Activated CD4-positive, alpha-beta T cell treated with anti-CD3 and anti-CD28 coated beads for 48 hours (primary cell): Measurements from ENCODE around the gene FOXD4L6.
"Not testable (repeated sequence)": the region's sequence is repeated elsewhere in the genome, so short reads cannot be mapped to it uniquely, and the experiment has no call there.

ENCODE experiments used
- DNase-seq: peaks from one replicate; pipeline ENCODE4 v3.0.0-alpha.2; 2020

The FOXD4L6 gene

DNA sequence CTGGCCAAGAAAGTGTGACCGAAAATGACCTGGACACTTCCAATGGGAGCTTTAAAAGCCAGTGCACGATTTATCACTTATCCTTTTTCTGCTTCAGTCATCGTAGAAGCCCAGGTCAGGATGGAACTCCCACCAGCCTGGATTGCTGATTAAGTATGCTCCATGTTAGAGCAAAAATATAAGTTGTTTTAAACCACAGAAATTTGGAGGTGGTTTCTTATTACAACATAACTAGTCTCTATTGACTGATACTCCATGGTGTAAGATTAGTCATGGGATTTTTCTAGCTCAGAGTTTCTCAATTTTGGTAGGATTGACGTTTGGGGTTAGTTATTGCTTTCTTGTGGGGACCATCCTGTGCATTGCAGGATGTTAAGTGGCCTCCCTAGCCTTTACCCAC lies 29.7 kb downstream of the FOXD4L6 start:
- not testable (repeated sequence) for DNase-seq

GRCh38 chr9:41095060-41095459 lies 33.4 kb downstream of the FOXD4L6 start:
- not testable (repeated sequence) for DNase-seq

DNA sequence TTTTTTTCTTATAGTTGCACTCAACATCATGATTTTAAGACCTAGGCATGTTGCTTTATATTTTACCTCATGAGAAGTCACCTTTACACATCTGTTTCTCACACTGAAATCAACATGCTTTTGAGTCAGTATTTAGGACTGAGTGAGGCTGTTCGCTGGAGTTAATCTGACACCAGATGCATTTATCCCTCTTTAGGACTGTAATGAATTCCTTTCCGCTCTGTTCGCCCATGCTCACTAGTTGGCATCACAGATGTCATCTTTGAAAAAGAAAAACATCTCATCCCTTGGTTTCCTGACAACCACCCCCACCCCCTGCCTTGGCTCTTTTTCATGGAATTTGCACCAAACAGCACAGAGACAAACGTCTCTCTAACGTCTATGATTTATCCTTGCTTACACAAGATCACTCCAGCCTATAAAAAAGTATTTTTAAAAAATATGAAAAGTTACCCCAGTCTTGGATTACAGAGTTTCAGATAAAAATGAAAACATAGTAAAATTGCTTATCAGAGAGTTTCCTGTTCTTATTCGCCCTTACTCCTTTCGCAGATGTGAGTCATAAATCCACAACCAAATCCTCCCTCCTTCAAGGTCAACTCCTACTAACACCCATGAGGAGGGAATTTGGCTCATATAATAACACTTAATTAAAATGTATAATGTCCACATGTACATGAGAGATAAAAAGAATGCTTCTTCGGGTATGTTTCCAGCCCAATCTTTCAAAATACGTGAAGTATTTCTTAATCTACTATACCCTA lies 34.3 kb downstream of the FOXD4L6 start:
- DNase-seq: not testable (repeated sequence)

- not testable (repeated sequence) for DNase-seq
Observed at GRCh38 chr9:41090922-41091321, 37.6 kb downstream of the FOXD4L6 start.

DNA sequence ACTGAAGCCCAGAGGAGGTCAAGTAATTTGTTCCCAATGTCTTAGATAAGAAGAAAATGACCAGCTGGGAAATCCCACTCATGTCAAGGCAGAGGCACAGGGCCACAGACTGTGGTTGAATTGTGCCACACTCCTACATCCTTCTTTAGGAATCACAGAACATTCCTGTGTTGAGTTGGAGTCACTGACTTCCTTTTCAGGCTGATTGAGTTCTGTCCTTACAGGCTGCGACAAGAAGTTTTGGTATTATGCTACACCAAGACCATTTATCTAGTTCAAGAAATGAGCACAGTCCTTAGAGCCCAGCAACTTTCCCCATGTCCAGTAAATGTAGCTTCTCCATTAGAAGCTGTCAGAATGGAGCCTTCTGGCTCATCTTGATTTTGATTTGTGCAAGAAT lies 38.1 kb downstream of the FOXD4L6 start:
- not testable (repeated sequence) for DNase-seq

- not testable (repeated sequence) for DNase-seq
Observed at GRCh38 chr9:41088450-41089059, 39.9 kb downstream of the FOXD4L6 start.

DNA sequence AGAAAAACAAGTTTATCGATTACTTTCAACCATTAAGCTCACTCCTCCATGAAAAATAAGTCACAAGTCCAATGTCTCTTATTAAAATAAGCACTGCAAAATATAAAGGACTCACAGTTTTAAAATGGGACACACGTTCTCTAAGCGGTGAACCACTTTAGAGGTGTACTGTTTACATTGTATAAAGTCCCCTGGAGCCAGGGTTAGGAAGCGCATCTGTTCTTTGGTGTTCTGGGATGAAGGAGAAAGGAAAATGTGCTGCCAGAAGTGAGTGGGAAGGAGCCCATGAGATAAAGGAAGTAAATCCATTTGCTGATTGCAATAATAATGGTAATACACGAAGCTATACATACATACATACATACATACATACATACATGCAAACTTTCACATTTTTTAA lies 40.6 kb downstream of the FOXD4L6 start:
- DNase-seq: not testable (repeated sequence)

DNA sequence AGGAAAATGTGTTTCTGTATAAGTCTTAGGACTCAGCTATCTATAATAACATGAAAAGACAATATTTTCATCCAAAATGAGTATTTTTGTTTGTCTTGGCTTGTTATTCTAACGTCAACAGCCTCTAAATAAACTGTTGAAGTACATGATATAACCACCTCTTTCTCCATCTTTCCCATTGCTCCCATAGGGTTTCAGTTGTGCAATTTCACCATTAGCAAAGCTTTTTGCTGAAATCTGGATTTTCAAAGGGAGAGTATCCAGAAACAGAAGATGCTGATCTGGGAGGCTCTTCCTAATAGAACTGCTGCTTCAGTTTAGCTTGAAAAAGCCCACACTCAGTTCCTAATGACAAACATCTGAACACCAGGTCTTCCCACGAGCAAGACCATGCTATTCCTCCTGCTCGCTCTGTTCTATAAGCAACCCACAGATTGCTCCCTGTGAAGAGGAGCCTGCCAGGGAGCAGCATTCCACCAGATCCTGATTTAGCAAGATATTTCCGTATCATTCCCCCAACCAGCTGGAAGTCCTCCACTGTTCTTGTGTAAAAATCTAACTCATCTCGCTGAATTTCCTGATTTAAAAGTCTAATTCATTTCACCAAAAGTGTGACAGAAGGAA lies 41.2 kb downstream of the FOXD4L6 start:
- DNase-seq: not testable (repeated sequence)

- not testable (repeated sequence) for DNase-seq
Observed at GRCh38 chr9:41086685-41087084, 41.8 kb downstream of the FOXD4L6 start.

DNA sequence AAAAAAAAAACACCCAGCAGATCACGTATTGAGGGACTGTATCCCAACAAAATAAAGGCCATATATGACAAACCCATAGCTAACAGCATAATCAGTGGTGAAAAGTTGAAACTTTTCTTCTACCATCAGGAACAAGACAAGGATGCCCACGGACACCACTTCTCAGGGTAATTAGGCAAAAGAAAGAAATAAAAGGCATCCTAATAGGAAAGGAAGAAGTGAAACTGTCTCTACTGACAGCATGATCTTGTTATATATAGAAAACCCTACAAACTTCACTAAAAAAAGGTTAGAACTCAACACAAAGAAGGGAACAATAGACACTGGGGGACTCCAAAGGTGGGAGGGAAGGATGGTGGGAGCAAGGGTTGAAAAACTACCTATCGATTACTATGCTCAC lies 42.3 kb downstream of the FOXD4L6 start:
- DNase-seq: not testable (repeated sequence)

GRCh38 chr9:41082358-41082757 lies 46.1 kb downstream of the FOXD4L6 start:
- not testable (repeated sequence) for DNase-seq

DNA sequence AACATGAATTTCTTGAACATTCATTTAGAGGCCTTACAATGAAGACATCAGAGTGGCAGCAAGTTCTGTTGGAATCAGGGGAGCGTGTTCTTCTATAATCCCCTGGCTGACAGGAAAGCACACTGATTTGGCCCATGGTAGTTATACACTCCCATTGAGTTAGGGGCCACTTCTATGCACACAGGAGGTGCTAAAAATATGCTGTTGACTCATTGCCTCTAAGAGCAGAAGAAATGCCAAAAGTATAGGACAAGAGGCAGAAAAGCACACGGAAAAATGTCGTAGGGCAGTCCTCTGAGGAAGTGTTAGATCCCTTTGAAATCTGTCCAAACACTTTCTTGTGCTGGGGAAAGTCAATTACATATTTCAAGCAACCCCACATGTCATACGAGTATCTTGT lies 49.0 kb downstream of the FOXD4L6 start:
- not testable (repeated sequence) for DNase-seq

DNA sequence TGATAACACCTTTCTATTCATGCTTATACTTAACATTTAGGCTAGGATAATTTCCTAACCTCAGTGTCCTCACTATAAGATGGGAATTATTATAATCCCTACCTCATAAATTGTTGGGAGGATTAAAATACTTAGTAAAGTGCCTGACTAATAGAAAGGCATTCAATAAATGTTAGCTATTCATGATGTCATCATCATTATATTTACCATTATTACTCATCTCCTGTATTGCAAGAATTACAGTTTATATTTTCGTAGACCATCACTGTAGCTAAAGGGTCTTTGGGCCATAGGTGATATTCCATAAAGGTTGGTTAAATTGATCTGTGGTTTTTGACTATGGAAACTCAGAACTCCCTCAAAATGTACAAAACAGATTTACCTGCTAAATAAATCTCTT lies 50.9 kb downstream of the FOXD4L6 start:
- not testable (repeated sequence) for DNase-seq
